Measurements from ENCODE around the gene JAG2. TPM values are rescaled to one million over a fixed set of nuclear protein-coding genes. Genes with fewer than 3 reads are reported as not detected.

The JAG2 gene
- total RNA-seq, 1 donor from 2014 or later = 9.7 TPM

- H3K27me3 Mint-ChIP-seq = peaks cover 9% of the 10 kb centered on the region
- no peaks in the 10 kb centered on the region for H3K9me3 Mint-ChIP-seq
- H3K36me3 Mint-ChIP-seq (ENCODE audit: low read depth) = no peaks in the 10 kb centered on the region
- H3K4me3 Mint-ChIP-seq = no peak overlapping the region
- H3K27ac Mint-ChIP-seq = no peak overlapping the region
- intact Hi-C loops (cut with micrococcal nuclease) = no loop called here
- no peak for DNase-seq
- no peaks in the 10 kb centered on the region for H3K4me1 Mint-ChIP-seq
Measured at GRCh38 chr14:105131241-105131640, 37.3 kb downstream of the JAG2 start.

DNA sequence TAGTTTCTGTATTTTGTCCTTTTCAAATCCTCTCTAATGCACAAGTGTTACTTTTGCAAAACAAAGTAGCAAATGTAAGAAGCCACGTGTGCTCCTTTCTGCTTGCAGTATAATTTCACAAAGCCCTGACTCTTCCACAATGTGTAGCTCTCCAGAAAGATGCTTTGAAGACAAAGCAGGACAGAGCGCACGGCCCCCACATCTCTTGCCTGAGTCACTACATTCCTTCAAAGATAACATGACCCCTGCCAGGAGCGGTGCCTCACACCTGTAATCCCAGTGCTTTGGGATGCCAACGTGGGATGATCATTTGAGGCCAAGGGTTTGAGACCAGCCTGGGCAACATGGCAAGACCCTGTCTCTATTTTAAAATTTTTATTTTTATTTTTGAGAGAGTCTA is 40.5 kb downstream of the JAG2 start:
- Mint-ChIP-seq H3K27me3 (peaks cover 12% of the 10 kb centered on the region), H3K4me3 (no peak overlapping the region), H3K4me1 (peaks cover 3% of the 10 kb centered on the region), H3K9me3 (no peaks in the 10 kb centered on the region), H3K27ac (no peak overlapping the region), H3K36me3 (ENCODE audit: low read depth) (no peaks in the 10 kb centered on the region)
- DNase-seq = no peak
- intact Hi-C loops (cut with micrococcal nuclease) = no loop called here

- no peak for DNase-seq
- Mint-ChIP-seq H3K27me3 (peaks cover 11% of the 10 kb centered on the region), H3K36me3 (ENCODE audit: low read depth) (no peaks in the 10 kb centered on the region), H3K4me1 (peaks cover 3% of the 10 kb centered on the region), H3K27ac (no peak overlapping the region), H3K9me3 (peaks cover 10% of the 10 kb centered on the region), H3K4me3 (no peak overlapping the region)
- intact Hi-C loops (cut with micrococcal nuclease) = no loop called here
Measured at GRCh38 chr14:105126981-105127329, 41.6 kb downstream of the JAG2 start.

DNA sequence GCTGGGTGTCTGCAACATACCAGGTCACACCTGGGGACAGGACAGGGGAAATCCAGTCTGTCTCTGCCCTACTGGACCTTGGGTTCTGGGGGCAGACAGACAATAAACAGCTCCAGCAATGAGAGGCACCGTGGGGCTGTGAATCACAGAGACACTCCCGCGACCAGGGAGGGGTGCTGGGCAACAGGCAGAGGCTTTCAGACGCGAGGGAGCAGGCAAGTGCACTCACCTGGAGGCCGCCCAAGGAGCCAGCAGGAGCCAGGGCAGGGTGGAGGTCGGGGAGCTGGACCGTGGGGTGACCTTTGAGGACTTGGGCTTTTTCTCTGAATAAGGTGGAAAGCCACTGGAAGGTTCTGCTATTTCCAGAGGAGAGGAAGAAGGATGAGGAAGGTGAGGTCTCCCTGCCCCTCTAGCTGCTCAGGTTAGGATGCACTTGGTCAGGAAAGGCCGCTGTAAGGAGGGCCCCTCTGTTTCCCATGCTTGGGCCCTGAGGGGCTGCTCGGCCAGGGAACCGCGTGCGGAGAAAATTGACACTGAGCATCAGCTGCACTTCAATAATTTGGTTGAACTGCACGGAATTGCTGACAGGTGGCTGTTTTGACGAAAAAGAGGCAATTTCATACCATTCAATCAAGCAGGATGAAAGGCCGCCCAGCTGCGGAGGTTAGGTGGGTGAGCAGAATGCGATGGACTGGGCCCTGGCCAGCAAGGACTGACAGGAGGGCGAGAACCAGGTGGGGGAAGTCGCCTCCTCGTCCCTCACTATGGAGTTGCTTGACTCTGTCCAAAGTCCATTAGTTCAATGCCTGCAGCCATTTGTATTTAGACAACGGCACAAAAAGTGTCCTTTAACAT is 42.2 kb downstream of the JAG2 start:
- no peak for DNase-seq
- Mint-ChIP-seq H3K27ac (no peak overlapping the region), H3K4me1 (peaks cover 3% of the 10 kb centered on the region), H3K9me3 (peaks cover 14% of the 10 kb centered on the region), H3K27me3 (peaks cover 11% of the 10 kb centered on the region), H3K4me3 (no peak overlapping the region), H3K36me3 (ENCODE audit: low read depth) (no peaks in the 10 kb centered on the region)
- intact Hi-C loops (cut with micrococcal nuclease) = no loop called here

DNA sequence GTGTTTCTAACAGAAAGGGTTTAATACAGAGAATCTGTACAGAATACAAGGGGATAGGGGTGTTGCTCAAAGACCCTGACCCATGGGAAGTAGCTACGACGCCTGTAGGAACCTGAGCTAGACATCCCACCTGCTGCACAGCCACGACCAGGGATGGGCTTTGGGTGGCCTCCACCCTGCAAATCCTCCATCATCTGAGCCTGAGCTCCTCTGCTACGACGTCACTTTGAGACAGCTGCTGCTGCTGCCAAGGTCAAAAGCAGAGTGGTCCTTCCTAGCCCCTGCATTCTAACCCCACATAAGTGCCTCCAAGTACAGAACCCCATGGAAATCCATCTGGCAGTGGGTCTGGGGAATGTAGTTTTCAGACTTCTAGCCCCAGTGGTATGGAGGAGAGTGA is 43.8 kb downstream of the JAG2 start:
- peaks cover 24% of the 10 kb centered on the region for H3K9me3 Mint-ChIP-seq
- intact Hi-C loops (cut with micrococcal nuclease) = no loop called here
- no peaks in the 10 kb centered on the region for H3K36me3 Mint-ChIP-seq (ENCODE audit: low read depth)
- no peak overlapping the region for H3K4me3 Mint-ChIP-seq
- DNase-seq = no peak
- peaks cover 3% of the 10 kb centered on the region for H3K4me1 Mint-ChIP-seq
- no peak overlapping the region for H3K27ac Mint-ChIP-seq
- peaks cover 11% of the 10 kb centered on the region for H3K27me3 Mint-ChIP-seq

DNA sequence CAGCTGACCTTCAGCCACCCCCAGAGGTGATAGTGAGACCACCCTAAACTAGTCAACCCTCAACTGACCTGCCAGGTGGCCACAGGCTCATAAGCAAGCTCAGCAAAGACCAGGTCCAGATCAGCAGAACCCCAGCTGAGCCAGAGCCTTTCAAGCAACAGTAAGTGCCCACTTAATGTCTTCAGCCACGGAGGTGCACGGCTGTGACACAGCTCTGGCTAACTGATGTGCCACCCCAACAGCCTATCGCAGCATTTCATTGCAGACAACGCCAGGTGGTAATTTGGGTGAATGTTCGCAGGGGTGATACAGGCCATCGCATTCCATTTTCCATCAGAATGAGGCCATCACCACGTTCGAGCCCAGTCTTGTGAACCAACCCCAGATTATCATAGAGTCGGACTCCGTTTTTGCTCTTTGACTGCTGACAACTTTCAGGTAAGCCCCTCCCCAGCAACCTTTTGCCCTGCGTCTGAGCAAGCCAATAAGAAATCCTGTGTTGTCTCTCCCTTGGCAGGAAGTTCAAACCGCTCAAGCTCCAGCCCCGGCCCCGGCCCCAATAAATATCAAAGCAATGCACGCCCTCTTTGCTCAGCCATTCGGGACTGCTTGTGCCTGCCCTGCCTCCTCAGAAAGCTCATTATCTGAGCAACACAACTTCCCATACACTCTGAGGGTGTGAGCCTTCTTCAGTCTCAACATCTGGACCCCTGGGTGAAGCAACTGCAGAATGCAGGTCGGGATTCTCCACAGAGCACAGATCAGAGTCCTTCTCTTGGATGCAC is 44.4 kb downstream of the JAG2 start:
- no peak for DNase-seq
- peaks cover 24% of the 10 kb centered on the region for H3K9me3 Mint-ChIP-seq
- intact Hi-C loops (cut with micrococcal nuclease) = no loop called here
- H3K36me3 Mint-ChIP-seq (ENCODE audit: low read depth) = no peaks in the 10 kb centered on the region
- peaks cover 11% of the 10 kb centered on the region for H3K27me3 Mint-ChIP-seq
- no peak overlapping the region for H3K4me3 Mint-ChIP-seq
- H3K4me1 Mint-ChIP-seq = peaks cover 3% of the 10 kb centered on the region
- H3K27ac Mint-ChIP-seq = no peak overlapping the region

- Mint-ChIP-seq H3K4me3 (no peak overlapping the region), H3K27ac (no peak overlapping the region), H3K4me1 (peaks cover 3% of the 10 kb centered on the region), H3K27me3 (peaks cover 15% of the 10 kb centered on the region), H3K9me3 (peaks cover 24% of the 10 kb centered on the region), H3K36me3 (ENCODE audit: low read depth) (no peaks in the 10 kb centered on the region)
- intact Hi-C loops (cut with micrococcal nuclease) = no loop called here
- no peak for DNase-seq
Measured at GRCh38 chr14:105123064-105123665, 45.4 kb downstream of the JAG2 start.

- peaks cover 11% of the 10 kb centered on the region for H3K27me3 Mint-ChIP-seq
- no peak overlapping the region for H3K27ac Mint-ChIP-seq
- no peak for DNase-seq
- H3K9me3 Mint-ChIP-seq = peaks cover 24% of the 10 kb centered on the region
- no peak overlapping the region for H3K4me3 Mint-ChIP-seq
- H3K4me1 Mint-ChIP-seq = peaks cover 3% of the 10 kb centered on the region
- H3K36me3 Mint-ChIP-seq (ENCODE audit: low read depth) = no peaks in the 10 kb centered on the region
- intact Hi-C loops (cut with micrococcal nuclease) = no loop called here
Measured at GRCh38 chr14:105120056-105120455, 48.5 kb downstream of the JAG2 start.

DNA sequence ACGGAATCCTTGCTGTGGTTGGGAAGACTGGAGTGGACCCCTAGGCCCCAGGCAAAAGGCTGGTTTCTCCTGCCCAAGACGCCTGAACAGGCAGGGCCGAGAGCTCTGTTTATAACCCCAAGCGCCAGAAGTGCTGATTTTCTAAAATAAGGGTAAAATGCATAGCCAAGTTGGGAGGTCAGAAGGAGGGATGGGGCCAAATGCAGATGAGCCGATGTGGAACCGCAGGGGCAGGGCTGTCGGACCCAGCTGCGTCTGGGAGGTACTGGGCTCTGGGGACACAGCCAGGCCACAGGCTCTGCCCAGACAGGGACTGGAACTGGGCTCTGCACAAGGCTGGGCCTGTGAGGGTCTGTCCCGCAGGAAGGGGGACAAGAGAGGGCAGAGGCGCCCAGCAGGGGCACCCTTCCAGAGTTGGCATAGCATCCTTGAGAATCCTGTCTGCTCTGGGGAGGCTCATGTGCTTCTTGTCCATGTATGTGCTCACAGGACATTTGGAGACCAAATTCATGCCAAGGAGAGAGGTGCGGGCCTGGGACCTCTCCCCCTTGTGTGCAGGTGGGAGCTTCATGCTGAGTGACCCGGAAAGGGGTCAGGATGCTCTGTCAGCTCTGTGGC is 49.1 kb downstream of the JAG2 start:
- Mint-ChIP-seq H3K27me3 (peaks cover 11% of the 10 kb centered on the region), H3K9me3 (peaks cover 24% of the 10 kb centered on the region), H3K36me3 (ENCODE audit: low read depth) (no peaks in the 10 kb centered on the region), H3K27ac (no peak overlapping the region), H3K4me3 (no peak overlapping the region), H3K4me1 (peaks cover 2% of the 10 kb centered on the region)
- DNase-seq = no peak
- intact Hi-C loops (cut with micrococcal nuclease) = no loop called here

- no peak for DNase-seq
- no peaks in the 10 kb centered on the region for H3K4me1 Mint-ChIP-seq
- no peak overlapping the region for H3K4me3 Mint-ChIP-seq
- no peak overlapping the region for H3K27ac Mint-ChIP-seq
- peaks cover 8% of the 10 kb centered on the region for H3K27me3 Mint-ChIP-seq
- peaks cover 24% of the 10 kb centered on the region for H3K9me3 Mint-ChIP-seq
- H3K36me3 Mint-ChIP-seq (ENCODE audit: low read depth) = no peaks in the 10 kb centered on the region
- intact Hi-C loops (cut with micrococcal nuclease) = no loop called here
Measured at GRCh38 chr14:105118646-105119407, 49.7 kb downstream of the JAG2 start.

GRCh38 chr14:105117710-105118385 is 50.7 kb downstream of the JAG2 start:
- peaks cover 8% of the 10 kb centered on the region for H3K27me3 Mint-ChIP-seq
- H3K9me3 Mint-ChIP-seq = peaks cover 23% of the 10 kb centered on the region
- H3K4me1 Mint-ChIP-seq = no peaks in the 10 kb centered on the region
- no peak overlapping the region for H3K4me3 Mint-ChIP-seq
- H3K27ac Mint-ChIP-seq = no peak overlapping the region
- no peaks in the 10 kb centered on the region for H3K36me3 Mint-ChIP-seq (ENCODE audit: low read depth)
- intact Hi-C loops (cut with micrococcal nuclease) = no loop called here
- no peak for DNase-seq

DNA sequence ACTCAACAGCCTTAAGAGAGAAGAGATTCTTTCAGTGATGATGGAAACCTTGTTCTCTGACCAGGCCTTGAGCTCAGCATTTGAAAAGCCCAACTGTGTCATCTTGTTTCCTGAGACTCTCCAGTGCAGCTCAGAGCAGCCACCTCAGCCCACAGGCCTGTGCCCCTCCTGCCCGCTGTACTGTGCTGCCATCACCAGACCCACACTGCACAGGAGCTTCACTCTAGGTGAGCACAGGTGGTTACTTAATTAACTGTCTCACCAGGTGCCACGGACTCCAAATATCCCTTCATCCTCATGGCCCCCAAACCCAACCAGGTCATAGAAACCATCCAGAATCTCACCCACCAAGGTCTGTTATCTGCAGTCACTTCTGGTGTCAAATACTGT is 51.3 kb downstream of the JAG2 start:
- no peak overlapping the region for H3K4me3 Mint-ChIP-seq
- DNase-seq = no peak
- intact Hi-C loops (cut with micrococcal nuclease) = no loop called here
- H3K9me3 Mint-ChIP-seq = peaks cover 17% of the 10 kb centered on the region
- H3K27ac Mint-ChIP-seq = no peak overlapping the region
- no peaks in the 10 kb centered on the region for H3K4me1 Mint-ChIP-seq
- H3K27me3 Mint-ChIP-seq = peaks cover 8% of the 10 kb centered on the region
- no peaks in the 10 kb centered on the region for H3K36me3 Mint-ChIP-seq (ENCODE audit: low read depth)
